Measurements from ENCODE around the gene TLE4.

TLE4 gene

DNA sequence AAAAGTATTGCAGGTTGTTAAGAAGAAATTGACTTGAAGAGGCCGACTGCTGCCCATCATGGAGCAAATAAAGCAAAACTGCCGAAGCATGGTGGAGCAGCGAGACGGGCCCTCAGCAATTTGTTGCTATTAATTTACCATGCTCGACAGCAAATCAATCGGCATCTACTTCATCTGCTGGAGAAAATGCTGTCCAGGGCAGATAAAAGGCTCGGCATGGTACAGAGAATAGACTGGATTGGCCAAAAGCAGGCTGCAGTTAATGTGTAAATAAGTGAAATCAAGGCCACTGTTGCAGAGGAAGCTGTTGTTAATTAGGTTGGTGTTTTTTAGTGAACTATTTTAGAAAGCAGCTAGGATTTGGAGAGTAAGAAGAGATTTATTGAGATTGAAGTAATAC, 8.3 kb downstream of the TLE4 start:
- no peak overlapping the region for H3K4me3 ChIP-seq (ENCODE audit: low read depth, low read length)
- TF ChIP-seq, protein P1, sequence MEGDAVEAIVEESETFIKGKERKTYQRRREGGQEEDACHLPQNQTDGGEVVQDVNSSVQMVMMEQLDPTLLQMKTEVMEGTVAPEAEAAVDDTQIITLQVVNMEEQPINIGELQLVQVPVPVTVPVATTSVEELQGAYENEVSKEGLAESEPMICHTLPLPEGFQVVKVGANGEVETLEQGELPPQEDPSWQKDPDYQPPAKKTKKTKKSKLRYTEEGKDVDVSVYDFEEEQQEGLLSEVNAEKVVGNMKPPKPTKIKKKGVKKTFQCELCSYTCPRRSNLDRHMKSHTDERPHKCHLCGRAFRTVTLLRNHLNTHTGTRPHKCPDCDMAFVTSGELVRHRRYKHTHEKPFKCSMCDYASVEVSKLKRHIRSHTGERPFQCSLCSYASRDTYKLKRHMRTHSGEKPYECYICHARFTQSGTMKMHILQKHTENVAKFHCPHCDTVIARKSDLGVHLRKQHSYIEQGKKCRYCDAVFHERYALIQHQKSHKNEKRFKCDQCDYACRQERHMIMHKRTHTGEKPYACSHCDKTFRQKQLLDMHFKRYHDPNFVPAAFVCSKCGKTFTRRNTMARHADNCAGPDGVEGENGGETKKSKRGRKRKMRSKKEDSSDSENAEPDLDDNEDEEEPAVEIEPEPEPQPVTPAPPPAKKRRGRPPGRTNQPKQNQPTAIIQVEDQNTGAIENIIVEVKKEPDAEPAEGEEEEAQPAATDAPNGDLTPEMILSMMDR (IDR thresholded peaks at IDR 0.05; ENCODE audit: low read depth, low read length) = no peak

DNA sequence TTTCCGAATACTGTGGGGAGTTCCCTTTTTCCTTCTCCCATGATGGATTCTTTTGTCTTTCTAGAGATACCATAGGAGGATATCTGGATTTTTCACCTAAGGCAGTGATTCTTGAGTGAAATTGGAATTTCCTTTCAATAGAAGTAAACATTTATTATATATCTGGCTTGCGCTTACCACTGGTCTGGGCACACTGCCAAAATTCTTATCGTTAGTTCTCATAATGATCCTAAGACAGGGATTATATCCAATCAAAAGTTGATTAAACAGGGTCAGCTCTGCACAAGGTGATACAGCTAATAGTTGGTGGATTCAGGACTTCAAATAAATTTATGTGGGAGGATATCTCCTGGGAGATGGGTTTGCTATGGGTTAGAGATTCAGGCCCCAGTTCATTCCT, 9.6 kb downstream of the TLE4 start:
- TF ChIP-seq, protein P1 (IDR thresholded peaks at IDR 0.05; ENCODE audit: low read depth, low read length) = no peak
- 0 out of 2 replicates have a peak overlapping the region, but pooled peaks have one; percentile 4 for H3K4me3 ChIP-seq (ENCODE audit: low read depth, low read length)

DNA sequence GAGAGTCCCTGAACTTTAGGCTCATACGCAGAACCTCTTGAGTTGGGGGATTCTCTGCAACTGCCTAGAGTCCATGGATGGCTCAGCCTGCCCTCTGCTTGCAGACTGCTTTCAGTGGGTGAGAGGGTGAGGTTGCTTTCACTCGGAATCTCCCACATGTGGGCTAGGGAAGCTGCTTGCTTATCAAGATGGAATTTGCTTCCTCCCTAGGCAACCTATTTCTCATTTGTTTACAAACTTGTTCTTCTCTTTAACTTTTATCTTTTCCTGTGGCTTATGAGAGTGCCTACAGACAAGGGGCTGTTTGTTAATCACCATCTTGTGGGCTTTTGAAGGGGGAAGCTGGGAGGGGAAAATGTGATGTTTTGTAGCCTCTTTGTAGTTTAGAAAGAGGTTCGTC, 10.0 kb downstream of the TLE4 start:
- peak overlapping the region; percentile 12; the same call in 1 of the 2 replicates for H3K4me3 ChIP-seq (ENCODE audit: low read depth, low read length)
- TF ChIP-seq, protein P1 (IDR thresholded peaks at IDR 0.05; ENCODE audit: low read depth, low read length) = no peak

DNA sequence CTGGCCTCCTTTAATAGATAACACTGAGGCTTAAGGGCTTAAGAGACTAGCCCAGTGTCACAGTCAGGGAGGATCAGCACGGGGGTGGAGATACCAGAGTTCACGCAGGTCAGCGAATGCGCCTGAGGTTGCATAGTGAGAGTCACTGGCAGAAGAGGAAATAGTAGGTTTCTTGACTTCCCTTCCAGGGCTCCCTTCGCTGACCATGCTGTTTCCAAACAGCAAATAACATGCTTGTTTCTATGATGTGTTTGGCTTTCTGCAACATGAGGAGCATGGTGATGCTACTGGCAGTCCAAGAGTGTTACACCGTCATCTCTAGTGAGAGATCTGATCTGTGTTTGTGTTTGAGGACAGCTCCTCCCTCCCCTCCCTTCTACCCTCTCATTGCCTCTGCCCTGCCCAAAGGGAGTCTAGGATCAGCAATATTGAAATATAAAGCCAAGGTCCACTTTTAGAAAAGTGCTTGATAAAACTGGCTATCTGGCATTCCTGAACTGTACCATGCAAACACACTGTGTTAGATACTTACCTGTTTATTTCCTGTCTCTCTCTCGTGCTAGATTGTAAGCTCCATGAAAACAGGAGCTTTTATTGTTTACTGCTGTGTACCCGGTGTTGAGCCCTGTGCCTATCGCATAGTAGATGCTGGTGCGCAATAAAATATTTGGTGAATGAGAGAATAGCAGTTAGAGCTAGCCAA, 12.3 kb downstream of the TLE4 start:
- TF ChIP-seq, protein P1 (IDR thresholded peaks at IDR 0.05; ENCODE audit: low read depth, low read length) = no peak
- no peak overlapping the region for H3K4me3 ChIP-seq (ENCODE audit: low read depth, low read length)

DNA sequence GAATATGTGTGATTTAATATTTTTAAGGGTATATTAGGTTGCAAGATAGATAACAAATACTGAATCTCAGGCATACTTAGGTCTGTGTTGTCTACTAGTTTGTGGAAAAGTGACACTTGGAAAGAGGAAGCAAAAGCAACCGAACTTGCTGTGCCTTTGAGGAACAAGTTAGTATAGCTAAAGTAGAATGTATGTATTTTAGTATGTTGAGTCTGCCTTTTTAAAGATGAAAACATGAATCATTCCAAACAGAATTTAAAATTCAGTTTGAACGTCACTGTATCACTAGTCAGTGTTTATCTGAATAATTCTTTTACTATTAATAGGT, 12.9 kb downstream of the TLE4 start:
- no peak overlapping the region for H3K4me3 ChIP-seq (ENCODE audit: low read depth, low read length)
- TF ChIP-seq, protein P1 (IDR thresholded peaks at IDR 0.05; ENCODE audit: low read depth, low read length) = no peak

DNA sequence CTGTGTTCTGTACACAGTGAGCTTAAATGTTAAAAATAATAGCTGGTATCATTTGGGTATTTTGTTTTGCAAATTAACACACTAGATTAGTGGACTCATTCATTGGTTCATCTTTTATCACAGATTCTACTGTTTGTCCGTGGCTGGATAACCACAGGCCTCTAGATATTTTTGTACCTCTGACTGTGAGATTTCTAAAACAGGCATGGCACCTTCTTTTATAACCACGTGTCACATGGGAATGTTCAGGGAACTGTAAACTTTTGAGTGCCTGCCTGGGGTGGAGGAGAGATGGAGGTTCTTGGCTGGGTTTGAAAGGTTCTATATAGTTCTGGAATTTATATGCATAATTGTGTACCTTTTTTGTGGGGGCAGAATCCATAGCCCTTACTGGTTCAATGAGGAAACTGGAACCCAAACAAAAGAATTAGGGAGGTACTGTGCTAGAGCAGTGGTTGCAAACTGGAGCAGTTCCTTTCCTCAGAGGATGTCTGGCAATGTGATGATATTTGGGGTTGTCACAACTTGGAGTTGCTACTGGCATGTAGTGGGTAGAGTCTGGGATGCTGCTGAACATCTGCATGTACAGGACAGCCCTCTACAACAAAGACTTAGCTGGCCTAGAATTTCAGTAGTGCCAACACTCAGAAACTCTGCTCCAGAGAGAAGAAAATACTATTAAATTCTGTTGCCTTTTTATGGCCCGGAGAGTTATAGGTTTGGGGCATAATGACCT, 16.9 kb downstream of the TLE4 start:
- no peak overlapping the region for H3K4me3 ChIP-seq (ENCODE audit: low read depth, low read length)
- TF ChIP-seq, protein P1 (IDR thresholded peaks at IDR 0.05; ENCODE audit: low read depth, low read length) = no peak

DNA sequence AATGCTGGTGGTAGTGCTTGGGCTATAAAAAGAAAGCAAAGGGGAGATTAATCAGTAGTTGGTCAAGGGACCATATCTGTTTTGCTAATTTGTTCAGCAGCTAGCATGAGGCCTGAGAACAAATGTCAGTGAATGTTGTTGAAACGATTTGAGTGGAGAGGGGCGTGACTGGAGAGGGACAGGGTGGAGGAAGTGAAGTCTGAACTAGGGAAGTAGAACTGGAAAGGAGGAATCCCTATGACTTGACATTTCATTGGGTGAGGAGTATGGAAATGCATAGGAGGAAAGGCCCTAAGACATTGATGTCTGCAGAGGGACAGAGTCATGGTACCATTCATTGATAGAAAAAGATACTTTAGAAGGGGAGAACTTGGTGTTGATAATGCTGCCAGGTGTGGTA, 19.7 kb downstream of the TLE4 start:
- H3K4me3 ChIP-seq (ENCODE audit: low read depth, low read length) = no peak overlapping the region
- TF ChIP-seq, protein P1 (IDR thresholded peaks at IDR 0.05; ENCODE audit: low read depth, low read length) = no peak
